ENCODE data around the gene ILDR1. TPM values are rescaled to one million over a fixed set of nuclear protein-coding genes. Genes with fewer than 3 reads are reported as not detected.

The ILDR1 gene
- total RNA-seq, 4 donors from 2014 or later: 1.9 to 3.7 (median 2.3) TPM

DNA sequence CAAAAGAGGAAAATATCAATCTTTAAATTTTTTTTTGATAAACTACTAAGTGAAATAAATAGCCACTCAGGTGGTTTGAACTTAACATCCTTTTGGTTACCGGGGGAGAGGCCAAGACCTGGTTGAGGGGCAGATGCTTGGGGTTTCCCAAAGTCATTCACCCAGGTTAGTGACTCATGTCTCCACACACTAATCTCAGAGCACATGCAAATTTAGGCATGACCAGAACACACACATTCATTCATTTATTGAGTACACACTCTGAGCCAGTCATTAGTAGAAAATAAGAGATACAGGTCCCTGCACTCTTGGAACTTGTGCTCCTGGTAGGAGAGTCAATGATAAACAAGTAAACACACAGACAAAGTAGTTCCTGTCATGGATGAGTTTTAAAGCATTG lies 7.3 kb downstream of the ILDR1 start:
- Histone ChIP-seq H3K27me3 (no peaks in the 10 kb centered on the region), H3K27ac (no peak overlapping the region), H3K9me3 (no peaks in the 10 kb centered on the region), H3K36me3 (no peaks in the 10 kb centered on the region), H3K4me1 (no peaks in the 10 kb centered on the region), H3K4me3 (no peak overlapping the region)
- no peak for DNase-seq (ENCODE audit: low spot score in 2 of 2)
- TF ChIP-seq EP300 (IDR thresholded peaks at IDR 0.05): no peak
- no peak for TF ChIP-seq POLR2A (IDR thresholded peaks at IDR 0.05)
- TF ChIP-seq POLR2AphosphoS5 (IDR thresholded peaks at IDR 0.05): no peak
- TF ChIP-seq, protein P1, sequence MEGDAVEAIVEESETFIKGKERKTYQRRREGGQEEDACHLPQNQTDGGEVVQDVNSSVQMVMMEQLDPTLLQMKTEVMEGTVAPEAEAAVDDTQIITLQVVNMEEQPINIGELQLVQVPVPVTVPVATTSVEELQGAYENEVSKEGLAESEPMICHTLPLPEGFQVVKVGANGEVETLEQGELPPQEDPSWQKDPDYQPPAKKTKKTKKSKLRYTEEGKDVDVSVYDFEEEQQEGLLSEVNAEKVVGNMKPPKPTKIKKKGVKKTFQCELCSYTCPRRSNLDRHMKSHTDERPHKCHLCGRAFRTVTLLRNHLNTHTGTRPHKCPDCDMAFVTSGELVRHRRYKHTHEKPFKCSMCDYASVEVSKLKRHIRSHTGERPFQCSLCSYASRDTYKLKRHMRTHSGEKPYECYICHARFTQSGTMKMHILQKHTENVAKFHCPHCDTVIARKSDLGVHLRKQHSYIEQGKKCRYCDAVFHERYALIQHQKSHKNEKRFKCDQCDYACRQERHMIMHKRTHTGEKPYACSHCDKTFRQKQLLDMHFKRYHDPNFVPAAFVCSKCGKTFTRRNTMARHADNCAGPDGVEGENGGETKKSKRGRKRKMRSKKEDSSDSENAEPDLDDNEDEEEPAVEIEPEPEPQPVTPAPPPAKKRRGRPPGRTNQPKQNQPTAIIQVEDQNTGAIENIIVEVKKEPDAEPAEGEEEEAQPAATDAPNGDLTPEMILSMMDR (IDR thresholded peaks at IDR 0.05): no peak
- WGBS: 85% methylated on average over 1 of the region's 1 CpG

DNA sequence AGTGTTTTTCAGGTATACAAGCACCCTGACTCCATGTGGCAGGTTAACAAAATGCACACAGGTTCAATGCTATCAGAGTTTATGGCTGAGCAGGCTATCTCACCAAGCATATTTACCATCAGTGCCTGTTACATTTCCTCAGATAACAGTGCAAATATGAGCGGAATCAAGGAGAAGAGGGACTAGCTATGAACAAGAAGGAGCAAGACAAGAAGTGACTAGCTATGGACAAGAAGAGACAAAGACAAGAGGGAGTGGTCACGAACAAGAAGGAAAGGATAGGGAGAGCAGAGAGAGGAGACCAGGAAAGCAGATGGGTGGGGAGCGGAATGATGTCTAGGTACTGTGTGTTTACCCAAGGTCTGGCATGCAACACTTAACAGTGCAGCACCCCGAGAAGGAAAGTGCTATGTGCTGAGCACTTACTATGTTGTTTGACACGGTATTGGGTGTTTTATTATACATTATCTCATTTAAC lies 8.6 kb downstream of the ILDR1 start:
- no peak overlapping the region for H3K4me3 ChIP-seq
- no peak overlapping the region for H3K27ac ChIP-seq
- H3K9me3 ChIP-seq: no peaks in the 10 kb centered on the region
- no peak for DNase-seq (ENCODE audit: low spot score in 2 of 2)
- no peaks in the 10 kb centered on the region for H3K4me1 ChIP-seq
- no peaks in the 10 kb centered on the region for H3K36me3 ChIP-seq
- WGBS: 67% methylated on average over 5 of the region's 5 CpGs
- TF ChIP-seq, protein P1 (IDR thresholded peaks at IDR 0.05): no peak
- no peak for TF ChIP-seq POLR2A (IDR thresholded peaks at IDR 0.05)
- no peak for TF ChIP-seq EP300 (IDR thresholded peaks at IDR 0.05)
- TF ChIP-seq POLR2AphosphoS5 (IDR thresholded peaks at IDR 0.05): no peak
- no peaks in the 10 kb centered on the region for H3K27me3 ChIP-seq

DNA sequence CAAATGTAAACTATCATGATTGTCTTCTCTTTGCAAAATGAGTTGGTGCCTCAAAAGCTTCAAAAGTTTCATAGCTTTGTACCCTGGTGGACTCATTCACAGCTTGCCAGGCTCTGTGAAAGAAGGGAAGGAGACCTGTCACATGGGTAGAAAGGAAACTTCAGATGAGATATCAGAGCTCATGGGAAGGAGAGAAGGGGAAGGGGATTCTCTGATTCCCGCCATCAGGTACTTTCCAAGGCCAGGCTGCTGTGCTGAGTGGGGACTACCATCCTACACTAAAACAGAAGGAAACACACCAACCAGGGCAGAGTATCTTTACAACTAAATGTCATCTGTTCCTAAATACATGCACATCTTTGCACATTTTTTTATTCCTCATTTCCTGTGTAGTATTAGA lies 9.2 kb downstream of the ILDR1 start:
- TF ChIP-seq POLR2A (IDR thresholded peaks at IDR 0.05) (no peak), POLR2AphosphoS5 (IDR thresholded peaks at IDR 0.05) (no peak), EP300 (IDR thresholded peaks at IDR 0.05) (no peak)
- TF ChIP-seq, protein P1 (IDR thresholded peaks at IDR 0.05): no peak
- H3K9me3 ChIP-seq: no peaks in the 10 kb centered on the region
- 92% methylated on average over 1 of the region's 1 CpG for WGBS
- no peaks in the 10 kb centered on the region for H3K4me1 ChIP-seq
- no peaks in the 10 kb centered on the region for H3K36me3 ChIP-seq
- H3K4me3 ChIP-seq: no peak overlapping the region
- H3K27ac ChIP-seq: no peak overlapping the region
- H3K27me3 ChIP-seq: no peaks in the 10 kb centered on the region
- no peak for DNase-seq (ENCODE audit: low spot score in 2 of 2)

DNA sequence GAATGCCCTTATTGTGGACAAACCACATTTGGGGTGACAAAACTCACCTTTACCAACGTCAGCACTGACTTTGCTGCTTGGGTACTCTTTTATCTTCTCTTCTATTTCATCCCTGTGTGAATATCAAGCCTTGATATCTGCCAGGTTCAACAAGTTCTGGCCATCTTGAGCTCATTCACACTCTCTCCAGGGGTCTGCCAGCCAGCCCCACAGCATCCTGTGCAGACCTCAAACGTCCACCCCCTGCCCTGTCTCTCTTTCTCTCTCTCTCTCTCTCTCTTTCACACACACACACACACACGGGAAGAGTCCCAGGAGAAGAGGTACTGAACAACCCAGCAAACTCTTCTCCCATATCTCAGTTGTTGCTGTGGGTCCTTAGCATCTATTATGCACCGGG lies 10.7 kb downstream of the ILDR1 start:
- H3K27ac ChIP-seq: no peak overlapping the region
- H3K9me3 ChIP-seq: no peaks in the 10 kb centered on the region
- H3K36me3 ChIP-seq: no peaks in the 10 kb centered on the region
- TF ChIP-seq POLR2A (IDR thresholded peaks at IDR 0.05): no peak
- TF ChIP-seq EP300 (IDR thresholded peaks at IDR 0.05): no peak
- no peak for TF ChIP-seq POLR2AphosphoS5 (IDR thresholded peaks at IDR 0.05)
- TF ChIP-seq, protein P1 (IDR thresholded peaks at IDR 0.05): no peak
- no peaks in the 10 kb centered on the region for H3K27me3 ChIP-seq
- H3K4me1 ChIP-seq: no peaks in the 10 kb centered on the region
- DNase-seq (ENCODE audit: low spot score in 2 of 2): no peak
- H3K4me3 ChIP-seq: no peak overlapping the region
- 49% methylated on average over 4 of the region's 4 CpGs for WGBS

DNA sequence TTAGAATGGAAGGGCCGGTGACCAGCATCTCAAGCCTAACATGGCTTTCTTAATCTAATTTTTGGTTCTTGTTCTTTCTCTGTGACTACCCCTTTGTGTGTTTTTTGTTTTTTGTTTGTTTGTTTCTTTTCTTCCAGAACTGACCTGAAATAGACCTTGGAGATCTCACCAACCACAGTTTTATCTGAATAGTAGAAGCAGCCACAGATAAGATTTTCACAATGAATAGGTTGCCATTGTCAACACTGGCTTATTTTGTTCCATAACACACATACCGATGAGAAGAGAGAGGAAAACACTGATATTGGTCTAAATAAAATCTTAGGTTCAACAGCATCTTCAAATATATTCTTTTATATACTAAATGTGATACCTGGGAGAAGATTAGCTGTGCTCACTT lies 11.5 kb downstream of the ILDR1 start:
- no peak overlapping the region for H3K4me3 ChIP-seq
- 97% methylated on average over 2 of the region's 2 CpGs for whole genome bisulfite sequencing
- no peaks in the 10 kb centered on the region for H3K9me3 ChIP-seq
- H3K27ac ChIP-seq: no peak overlapping the region
- DNase-seq (ENCODE audit: low spot score in 2 of 2): no peak
- TF ChIP-seq POLR2A (IDR thresholded peaks at IDR 0.05): no peak
- H3K4me1 ChIP-seq: no peaks in the 10 kb centered on the region
- H3K36me3 ChIP-seq: no peaks in the 10 kb centered on the region
- no peaks in the 10 kb centered on the region for H3K27me3 ChIP-seq

DNA sequence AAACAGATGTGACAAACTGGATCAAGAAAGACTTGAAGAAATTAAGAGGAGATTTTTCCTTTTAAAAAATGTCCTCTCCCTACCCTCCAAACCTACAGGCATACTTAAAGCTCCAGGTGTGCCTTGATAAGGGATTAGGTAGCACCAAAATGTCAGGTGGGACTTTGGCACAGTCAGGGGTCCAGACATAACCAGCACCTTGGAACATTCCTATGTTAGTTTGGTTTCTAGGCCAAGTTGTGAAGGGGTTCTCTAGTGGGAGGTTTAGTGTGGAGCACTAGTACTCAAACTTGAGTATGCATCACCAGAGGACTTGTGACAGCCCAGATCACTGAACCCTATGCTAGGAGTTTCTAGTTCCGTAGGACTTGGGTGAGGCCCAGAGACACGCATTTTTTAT lies 13.9 kb downstream of the ILDR1 start:
- no peak for TF ChIP-seq POLR2AphosphoS5 (IDR thresholded peaks at IDR 0.05)
- no peak for TF ChIP-seq POLR2A (IDR thresholded peaks at IDR 0.05)
- no peak for TF ChIP-seq EP300 (IDR thresholded peaks at IDR 0.05)
- TF ChIP-seq, protein P1 (IDR thresholded peaks at IDR 0.05): no peak
- Histone ChIP-seq H3K4me1 (no peaks in the 10 kb centered on the region), H3K9me3 (no peaks in the 10 kb centered on the region), H3K36me3 (no peaks in the 10 kb centered on the region), H3K4me3 (no peak overlapping the region), H3K27ac (no peak overlapping the region), H3K27me3 (no peaks in the 10 kb centered on the region)
- WGBS: 91% methylated on average over 2 of the region's 2 CpGs
- DNase-seq (ENCODE audit: low spot score in 2 of 2): no peak

Data from suprapubic skin (tissue), 4 donors.